Prostate gland (tissue), 2 donors: Measurements from ENCODE around the gene CCDC174.

ENCODE experiments used
- POLR2AphosphoS5 ChIP-seq: sonication (generic); formaldehyde crosslinking; IDR thresholded peaks from one replicate; pipeline ENCODE4 v1.6.1; 2017; ENCODE audit warnings: antibody characterized with exemption
- TF ChIP-seq, protein P1 (sequence below), 4 experiments: fragments of 200-600 bp in 2 of 4; fragments of 450-650 bp in 2 of 4; sonication (generic) in 2 of 4; IDR thresholded peaks; 1 replicate in 3 of 4; 2 replicates in 1 of 4; pipeline ENCODE4 v1.5.1; 2016 to 2019; ENCODE audit warnings: antibody characterized with exemption in 4 of 4, mild to moderate bottlenecking in 2 of 4, moderate library complexity in 2 of 4

DNA sequence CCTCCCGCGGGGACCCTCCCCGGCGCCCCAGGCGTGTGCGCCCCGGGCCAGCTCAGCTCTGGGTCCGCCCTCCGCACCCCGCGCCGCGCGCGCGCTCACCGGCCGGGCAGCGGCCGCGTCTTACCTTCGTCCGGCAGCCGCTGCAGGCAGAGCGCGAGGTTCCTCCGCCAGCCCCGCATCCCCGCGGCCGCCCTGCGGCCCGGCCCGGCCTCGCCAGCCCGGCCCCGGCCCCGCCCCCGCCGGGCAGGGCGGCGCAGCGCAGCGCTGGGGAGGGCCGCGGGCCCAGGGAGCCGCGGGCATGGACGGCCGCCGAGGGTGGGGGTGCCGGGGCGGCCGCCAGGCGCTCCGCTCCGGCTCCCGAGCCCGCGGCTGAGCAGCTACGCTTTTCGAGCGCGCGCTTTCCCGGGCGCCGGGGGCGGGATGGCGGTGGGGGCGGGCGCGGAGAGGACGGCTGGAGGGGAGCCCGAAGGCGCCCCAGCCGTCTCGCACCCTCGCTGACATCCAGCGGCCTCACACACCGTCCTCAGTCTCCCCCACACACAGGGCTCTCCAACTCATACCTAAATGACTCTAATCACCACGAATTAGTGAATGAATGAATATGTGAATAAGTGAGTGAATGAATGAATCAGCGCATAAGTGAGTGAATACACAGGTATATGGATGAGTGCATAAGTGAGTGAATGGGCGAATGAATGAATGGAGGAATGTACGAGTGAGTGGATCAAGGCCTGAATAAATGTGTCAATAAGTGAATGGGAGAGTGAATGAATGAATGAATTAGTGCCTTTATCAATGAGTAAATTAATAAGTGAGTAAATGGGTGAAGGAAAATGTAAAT, 48.5 kb upstream of the CCDC174 start:
- TF ChIP-seq, protein P1, sequence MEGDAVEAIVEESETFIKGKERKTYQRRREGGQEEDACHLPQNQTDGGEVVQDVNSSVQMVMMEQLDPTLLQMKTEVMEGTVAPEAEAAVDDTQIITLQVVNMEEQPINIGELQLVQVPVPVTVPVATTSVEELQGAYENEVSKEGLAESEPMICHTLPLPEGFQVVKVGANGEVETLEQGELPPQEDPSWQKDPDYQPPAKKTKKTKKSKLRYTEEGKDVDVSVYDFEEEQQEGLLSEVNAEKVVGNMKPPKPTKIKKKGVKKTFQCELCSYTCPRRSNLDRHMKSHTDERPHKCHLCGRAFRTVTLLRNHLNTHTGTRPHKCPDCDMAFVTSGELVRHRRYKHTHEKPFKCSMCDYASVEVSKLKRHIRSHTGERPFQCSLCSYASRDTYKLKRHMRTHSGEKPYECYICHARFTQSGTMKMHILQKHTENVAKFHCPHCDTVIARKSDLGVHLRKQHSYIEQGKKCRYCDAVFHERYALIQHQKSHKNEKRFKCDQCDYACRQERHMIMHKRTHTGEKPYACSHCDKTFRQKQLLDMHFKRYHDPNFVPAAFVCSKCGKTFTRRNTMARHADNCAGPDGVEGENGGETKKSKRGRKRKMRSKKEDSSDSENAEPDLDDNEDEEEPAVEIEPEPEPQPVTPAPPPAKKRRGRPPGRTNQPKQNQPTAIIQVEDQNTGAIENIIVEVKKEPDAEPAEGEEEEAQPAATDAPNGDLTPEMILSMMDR (IDR thresholded peaks at IDR 0.05), result no peak
- no peak for TF ChIP-seq POLR2AphosphoS5
